ENCODE data around the gene ZMAT3.

Gene ZMAT3

DNA sequence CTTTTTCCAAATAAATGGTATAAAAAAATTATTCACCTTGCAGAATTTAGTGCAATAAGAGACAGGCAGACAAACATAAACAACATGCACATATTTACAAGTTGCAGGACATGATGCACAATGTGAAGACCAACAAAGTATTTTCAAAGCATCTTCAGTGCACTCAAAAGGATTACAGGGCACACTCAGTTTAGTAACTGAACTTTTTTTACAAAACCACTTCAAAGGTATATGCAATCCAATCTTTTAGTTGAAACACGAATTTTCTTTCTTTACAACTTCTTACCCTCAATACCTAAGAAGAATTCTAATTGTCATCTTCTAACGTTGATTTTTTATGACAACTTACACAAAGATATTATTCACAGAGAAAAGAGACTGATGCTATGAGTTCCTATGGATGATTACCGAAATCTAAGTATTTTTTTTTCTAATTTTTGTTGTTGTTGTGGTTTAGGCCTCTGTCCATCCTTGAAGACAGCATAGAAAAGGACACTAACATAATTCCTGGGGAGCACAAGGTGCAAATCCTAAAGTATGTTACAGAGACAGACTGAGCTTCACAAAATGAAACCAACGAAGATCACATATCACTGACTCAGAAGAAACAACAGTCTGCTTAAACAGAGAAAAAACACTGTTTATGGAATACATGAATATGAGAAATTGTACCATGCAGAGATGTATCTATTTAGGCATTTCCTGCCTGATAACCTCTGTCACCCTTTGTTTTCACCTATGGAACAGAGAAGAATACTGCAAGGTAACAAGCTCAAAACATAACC, 50.3 kb downstream of the ZMAT3 start:
- DNase-seq (ENCODE audit: low read depth in 2 of 2): no peak

DNA sequence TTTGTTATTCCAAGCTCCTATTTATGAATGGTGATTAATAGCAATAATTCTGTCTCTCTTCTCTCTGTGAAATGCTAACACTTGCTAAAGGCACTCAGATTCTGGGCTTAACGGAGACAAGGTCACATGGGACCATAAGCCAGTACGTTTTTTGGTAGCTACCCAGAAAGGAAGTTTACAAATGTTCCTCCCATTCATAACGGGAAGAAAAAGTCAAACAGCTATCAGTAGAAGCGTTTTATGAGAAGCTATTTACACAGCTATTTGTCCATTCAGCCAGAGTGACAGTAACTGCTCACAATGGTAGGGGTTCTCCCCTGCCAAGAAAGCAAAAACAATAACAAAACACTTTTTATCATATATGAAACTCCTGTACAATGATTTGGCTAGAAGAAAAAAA, 51.5 kb downstream of the ZMAT3 start:
- no peak for DNase-seq (ENCODE audit: low read depth in 2 of 2)

DNA sequence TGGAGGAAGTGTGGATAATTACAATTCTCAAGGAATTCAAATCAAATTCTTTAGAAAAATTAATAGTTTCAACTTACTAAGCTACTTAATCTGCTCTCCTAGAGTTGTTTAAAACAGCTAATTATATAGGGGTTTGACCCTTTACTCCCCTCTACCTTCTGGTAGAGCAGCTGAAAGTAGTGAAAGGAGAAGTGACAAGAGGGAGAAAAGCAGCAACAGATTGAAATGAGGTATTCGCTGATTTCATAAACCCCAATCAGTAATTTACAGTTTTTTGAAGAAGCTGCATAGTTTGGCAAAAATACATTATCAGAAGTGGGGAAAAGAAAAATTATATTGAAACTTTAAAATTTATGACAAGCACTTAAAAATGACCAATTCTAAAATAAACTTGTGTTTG, 52.8 kb downstream of the ZMAT3 start:
- no peak for DNase-seq (ENCODE audit: low read depth in 2 of 2)

DNA sequence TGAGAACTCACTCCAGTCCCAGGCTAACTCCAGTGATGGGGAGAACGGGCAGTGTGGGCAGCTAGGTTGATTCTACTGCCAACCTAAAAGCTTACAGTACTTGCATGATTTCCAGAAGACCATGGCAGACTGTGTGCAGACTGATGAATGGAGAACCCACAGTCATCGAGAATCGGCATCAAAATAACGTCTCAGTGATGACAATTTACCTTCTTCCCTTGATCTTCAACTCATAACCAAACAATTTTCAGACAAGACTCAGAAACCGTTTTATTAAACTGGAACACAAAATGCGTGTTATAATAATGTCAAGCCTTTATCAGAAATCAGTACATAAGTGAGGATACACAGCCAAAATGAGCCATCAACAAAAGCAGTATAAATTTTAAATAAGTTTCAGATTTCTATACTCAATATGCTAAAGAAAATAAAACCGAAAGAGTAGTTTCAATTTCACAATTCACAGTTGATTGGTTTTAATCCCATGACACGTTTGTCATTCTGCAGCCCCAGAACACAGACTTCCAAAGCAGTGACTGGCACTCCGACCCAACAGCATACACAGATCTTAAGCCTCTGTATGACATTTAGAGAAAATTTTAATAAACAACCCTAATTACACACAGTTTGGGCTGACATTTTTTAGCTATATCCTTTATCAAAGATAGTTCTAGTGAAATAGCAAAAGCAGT, 54.5 kb downstream of the ZMAT3 start:
- no peak for DNase-seq (ENCODE audit: low read depth in 2 of 2)

DNA sequence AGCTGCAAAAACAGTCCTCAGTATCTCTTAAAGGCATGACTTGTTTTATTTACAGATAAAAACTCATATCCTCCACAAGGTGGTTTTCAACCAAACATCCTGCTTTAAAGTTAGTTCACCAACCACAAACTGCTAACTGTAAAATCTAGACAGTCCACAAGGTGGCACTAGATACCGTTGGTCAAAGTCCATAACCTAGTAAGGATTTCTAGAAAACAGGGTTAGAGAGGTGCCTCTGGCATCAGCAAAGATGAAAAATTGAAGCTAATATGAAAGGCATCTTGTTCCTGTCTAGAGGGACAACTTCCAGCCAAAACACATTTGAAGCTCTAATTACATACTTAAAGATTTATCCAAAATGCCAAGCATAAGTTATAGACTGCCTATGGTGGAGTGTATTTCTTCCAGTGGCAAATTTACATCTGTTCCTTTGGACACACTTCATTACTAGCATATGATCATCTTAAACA, 56.0 kb downstream of the ZMAT3 start:
- peak; percentile 56 to 60 for DNase-seq (ENCODE audit: low read depth in 2 of 2)

DNA sequence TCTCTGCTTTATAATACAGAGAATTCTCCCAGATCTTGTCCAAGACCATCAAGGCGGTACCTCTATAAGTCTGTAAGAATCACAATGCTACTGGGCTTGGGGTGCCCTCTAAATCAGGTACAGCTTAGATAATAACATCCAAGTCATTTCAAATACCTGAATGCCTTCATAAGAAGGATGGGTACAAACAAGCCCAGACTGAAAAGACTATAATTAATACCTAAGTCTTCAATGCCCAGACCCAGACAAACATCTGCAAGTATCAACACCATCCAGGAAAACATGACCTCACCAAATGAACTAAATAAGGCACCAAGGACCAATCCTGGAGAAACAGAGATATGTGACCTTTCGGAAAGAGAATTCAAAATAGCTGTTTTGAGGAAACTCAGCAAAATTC, 65.9 kb downstream of the ZMAT3 start:
- DNase-seq (ENCODE audit: low read depth in 2 of 2): no peak

DNA sequence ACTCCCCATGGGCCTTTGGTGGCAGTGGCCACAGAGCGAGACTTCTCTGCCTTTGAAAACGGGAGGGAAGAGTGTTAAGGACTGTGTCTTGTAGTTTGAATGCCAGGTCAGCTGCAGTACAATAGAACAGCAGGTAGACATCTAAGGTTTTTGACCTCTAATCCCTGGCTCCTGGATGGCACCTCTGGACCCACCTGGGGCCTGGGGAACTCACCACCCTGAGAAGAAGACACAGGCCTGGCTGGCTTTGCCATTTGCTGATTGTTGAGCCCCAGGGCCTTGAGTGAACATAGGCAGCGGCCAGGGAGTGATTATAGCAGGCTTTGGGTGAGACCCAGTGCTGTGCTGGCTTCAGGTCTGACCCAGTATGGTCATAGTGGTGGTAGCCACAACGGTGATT, 66.4 kb downstream of the ZMAT3 start:
- no peak for DNase-seq (ENCODE audit: low read depth in 2 of 2)

DNA sequence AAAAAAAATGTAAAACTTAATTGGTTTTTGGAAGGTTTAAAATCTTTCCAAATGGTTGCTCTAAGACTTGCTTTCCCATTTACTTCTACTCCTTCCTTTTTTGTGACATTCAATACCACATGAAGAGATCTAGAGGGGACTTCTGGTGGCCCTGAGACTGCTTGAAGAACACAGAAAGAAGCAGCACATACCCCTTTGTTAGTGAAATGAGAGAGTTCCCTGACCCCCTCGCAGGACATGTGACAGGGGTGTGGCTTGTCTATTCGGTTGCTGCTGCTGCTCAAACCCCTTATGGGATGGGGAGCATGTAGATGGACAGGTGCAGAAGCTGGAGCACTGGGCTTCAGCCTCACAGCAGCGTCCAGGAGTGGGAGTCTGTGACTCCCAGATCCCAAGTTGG, 71.0 kb downstream of the ZMAT3 start:
- no peak for DNase-seq (ENCODE audit: low read depth in 2 of 2)

DNA sequence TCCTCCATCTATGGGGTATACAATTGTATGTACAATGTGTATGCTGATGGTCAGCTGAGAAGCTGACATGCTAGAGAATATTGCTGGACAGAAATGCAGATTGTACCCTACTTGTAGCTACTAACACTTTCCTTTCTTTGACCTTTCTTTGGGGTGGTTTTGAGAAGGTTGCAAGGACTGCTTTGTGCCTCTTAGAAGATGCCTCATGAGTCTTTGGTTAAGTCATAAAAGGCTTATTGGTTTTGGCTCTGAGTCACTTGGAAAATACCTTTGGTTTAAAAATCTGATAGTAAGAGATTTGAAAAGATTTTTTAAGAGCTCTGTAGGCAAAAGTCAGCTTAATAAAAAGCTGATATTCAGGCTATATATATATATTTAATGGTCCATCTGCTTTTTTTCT, 71.5 kb downstream of the ZMAT3 start:
- DNase-seq (ENCODE audit: low read depth in 2 of 2): no peak

DNA sequence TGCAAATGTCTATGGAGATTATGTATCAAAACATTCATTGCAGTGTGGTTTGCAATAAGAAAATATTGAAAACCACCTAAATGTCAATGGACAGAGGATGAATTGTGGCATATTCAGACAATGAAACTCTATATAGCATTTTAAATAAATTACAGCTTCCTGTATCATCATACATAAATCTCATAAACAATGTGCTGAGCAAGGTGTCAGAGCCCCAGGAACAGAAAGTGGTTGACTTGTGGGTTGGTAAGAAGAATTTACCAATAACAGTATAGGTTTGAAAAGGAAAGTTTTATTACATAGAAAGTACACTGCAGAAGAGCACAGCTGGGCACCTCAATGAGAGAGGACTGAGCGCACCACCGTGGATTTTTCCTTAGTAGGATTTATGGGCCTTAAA, 75.2 kb downstream of the ZMAT3 start:
- DNase-seq (ENCODE audit: low read depth in 2 of 2): no peak

DNA sequence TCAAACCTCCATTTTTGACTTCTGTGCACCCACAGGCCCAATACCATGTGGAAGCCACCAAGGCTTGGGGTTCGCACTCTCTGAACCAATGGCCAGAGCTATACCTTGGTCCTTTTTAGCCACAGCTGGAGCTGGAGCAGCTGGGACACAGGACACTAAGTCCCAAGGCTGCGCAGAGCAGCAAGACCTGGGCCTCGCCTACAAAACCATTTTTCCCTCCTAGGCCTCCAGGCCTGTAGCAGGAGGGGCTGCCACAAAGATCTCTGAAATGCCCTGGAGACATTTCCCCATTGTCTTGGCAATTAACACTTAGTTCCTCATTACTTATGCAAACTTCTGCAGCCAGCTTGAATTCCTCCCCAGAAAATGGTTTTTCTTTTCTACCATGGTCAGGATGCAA, 81.3 kb downstream of the ZMAT3 start:
- no peak for DNase-seq (ENCODE audit: low read depth in 2 of 2)

DNA sequence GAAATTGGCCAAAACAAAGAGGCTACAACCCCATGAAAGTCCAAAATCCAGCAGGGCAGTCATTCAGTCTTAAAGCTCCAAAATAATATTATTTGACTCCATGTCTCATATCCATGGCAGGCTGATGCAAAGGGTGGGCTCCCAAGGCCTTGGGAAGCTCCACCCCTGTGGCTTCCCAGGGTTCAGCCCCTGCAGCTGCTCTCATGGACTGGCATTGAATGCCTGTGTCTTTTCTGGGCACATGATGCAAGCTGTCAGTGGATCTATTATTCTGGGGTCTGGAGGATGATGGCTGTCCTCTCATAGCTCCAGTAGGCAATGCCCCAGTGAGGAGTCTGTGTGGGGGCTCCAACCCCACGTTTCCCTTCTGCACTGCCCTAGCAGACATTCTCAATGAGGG, 81.8 kb downstream of the ZMAT3 start:
- no peak for DNase-seq (ENCODE audit: low read depth in 2 of 2)

DNA sequence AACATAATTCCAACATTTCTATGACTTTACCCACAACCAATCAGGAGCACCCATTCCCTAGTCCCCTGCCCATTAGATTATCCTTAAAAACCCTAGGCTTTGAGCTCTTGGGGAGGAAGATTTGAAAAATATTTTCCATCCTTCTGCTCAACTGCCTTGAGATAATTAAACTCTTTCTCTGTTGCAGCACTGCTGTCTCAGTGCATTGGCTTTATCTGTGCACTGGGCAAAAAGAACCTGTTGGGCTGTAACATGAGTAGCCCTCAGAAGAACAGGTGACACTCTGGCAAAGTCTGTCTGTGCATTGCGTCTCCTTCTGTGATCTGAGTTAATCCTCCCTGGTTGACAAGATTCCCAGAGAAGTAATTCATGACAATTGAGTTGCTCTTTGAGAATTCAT, 83.9 kb downstream of the ZMAT3 start:
- DNase-seq (ENCODE audit: low read depth in 2 of 2): no peak

DNA sequence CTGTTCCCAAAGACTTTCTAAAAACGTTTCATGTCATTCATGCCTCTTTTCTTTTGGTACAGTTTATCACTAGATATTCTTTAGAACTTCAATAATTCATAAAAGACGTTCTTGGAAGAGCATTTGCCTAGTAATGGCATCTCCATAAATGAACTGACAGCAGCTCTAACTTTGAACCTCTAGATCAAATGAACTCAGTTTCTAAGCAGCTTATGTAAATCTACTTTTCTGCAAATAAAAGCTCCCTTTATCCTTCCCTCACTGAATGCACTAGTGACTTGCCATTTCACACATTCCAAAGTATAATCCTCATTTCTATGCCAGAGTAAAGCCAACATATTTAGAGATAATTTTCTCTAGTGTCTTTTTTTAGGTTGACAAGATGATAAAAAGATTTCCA, 85.2 kb downstream of the ZMAT3 start:
- no peak for DNase-seq (ENCODE audit: low read depth in 2 of 2)

DNA sequence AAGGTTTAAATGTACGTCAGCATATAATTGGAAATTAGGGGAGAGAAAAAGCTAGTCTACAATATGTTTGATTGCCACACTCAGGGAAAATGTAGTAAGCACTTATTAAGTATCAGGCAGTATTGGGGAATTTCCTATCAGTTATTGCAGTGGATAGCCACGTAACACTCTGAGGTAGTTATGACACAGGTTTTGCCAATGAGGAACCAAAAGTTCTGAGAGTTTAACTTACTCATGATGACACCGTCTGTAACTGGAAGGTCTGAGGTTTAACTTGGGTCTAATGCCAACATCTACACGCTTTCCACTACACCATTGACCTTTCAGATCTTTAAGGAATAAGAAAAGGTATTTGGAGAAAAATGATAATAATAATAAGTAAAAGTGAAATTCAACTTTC, 89.5 kb downstream of the ZMAT3 start:
- DNase-seq (ENCODE audit: low read depth in 2 of 2): no peak

DNA sequence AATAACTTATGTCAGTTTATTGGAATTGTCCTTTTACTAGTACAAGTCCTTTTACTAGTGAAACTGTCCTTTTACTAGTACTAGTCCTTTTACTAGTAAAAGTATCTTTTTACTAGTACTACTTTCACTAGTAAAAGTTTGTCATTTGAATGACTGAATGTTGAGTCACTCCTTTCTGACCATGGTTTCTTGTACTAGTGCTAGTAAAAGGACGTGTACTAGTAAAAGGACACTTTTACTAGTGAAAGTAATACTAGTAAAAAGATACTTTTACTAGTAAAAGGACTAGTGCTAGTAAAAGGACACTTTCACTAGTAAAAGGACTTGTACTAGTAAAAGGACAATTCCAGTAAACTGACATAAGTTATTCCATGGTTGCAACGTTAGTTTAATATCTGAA, 96.3 kb downstream of the ZMAT3 start:
- DNase-seq (ENCODE audit: low read depth in 2 of 2): no peak

DNA sequence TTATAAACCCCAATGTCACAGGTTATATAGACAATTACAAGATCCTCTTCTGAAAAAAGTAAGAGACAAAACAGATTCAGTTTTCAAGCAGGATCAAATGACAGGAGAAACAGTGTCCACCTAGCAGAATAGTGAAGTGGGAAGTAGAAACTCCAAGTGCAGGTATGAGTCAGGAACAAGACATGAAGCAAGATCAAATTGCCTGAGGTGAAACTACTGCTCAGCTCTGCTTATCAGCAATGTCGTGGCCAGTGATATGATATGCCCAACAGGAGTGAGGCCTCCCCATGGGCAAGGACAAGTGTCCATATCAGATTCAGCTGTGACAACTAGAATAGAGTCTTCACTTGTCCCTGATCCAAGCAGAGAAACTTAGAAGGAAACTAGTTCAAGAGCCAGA, 100.0 kb downstream of the ZMAT3 start:
- no peak for DNase-seq (ENCODE audit: low read depth in 2 of 2)

DNA sequence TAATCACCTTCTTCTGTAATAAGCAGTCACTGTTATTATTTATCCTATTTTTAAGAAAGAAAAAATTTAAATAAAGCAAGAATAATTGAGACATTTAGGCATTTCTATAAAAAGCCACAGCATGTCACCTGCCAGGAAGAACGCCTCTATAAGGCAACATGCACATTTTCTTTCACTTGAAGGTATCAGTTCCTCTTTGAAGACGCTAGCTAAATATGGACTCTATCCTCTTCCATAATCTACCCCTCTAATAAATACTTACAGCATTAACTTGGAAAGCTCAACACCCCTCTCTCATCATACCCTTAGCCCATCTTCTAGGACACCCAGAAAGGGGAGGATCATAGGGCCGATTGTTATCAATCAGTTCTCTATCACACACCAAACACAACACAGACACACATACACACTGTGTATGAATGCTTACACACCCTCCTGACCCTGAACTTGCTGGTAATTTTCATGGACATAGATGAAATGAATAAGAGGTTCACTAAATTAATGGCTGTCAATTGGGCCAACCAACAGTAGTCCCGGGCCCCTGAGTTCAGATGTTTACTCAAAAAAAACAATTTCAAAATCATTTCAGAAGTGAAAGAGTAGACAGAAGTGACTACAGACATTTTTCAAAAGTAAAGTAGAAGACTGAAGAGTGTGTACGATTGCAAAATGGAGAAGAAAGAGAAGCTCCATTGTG, 102.5 kb downstream of the ZMAT3 start:
- DNase-seq (ENCODE audit: low read depth in 2 of 2): no peak
